GF-D8 (cell line): Measurements from ENCODE around the gene ZNF451.
"Not testable (repeated sequence)": the region's sequence is repeated elsewhere in the genome, so short reads cannot be mapped to it uniquely, and the experiment has no call there.

Experiments used
- DNase-seq: peaks from one replicate; lab custom pipeline; 2025; lab: John Stamatoyannopoulos, UW

ZNF451 gene

GRCh38 chr6:57090458-57091067 is 575 bp downstream of the ZNF451 start:
- DNase-seq, result not testable (repeated sequence)

- DNase-seq, result not testable (repeated sequence)
Measured at GRCh38 chr6:57091375-57091774, 1.4 kb downstream of the ZNF451 start.

GRCh38 chr6:57094689-57095088 is 4.7 kb downstream of the ZNF451 start:
- DNase-seq, result no peak

DNA sequence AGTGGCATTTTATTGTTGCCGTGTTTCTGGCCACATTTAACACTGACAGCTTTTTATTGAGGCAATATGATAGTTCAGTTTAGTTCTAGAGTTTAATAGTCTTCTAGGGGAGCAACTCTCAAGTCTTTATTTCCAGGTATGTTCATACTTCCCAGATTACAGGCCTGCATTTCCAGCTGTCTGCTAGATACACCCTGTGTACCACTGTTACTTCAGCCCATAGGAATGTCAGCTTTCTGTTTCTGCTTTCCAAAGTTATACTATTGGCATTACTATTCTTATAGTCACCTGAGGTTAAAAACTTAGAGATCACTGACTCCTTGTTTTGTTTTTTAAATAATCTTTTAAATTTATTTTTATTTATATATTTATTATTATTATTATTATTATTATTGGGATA is 7.6 kb downstream of the ZNF451 start:
- DNase-seq, result no peak

GRCh38 chr6:57102976-57103375 is 13.0 kb downstream of the ZNF451 start:
- no peak for DNase-seq

GRCh38 chr6:57104336-57104735 is 14.3 kb downstream of the ZNF451 start:
- no peak for DNase-seq

DNA sequence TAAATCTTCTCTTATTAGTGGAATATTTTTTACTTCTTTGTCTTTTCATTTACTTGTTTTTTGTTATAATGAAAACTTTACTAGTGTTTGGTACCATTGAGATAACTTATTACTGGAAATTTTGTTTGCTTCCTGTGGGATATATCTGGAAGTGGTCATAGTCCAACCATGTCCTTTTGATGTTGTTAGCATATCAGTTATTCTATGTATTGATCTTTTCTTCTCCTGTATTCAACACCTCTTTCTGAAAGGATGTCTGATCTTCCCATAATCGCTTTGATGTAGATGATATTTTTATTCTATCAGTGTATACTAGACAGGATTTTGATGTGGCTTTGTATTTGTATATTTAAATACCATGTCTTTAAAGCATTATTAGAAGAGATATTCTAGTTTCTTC is 17.0 kb downstream of the ZNF451 start:
- no peak for DNase-seq

DNA sequence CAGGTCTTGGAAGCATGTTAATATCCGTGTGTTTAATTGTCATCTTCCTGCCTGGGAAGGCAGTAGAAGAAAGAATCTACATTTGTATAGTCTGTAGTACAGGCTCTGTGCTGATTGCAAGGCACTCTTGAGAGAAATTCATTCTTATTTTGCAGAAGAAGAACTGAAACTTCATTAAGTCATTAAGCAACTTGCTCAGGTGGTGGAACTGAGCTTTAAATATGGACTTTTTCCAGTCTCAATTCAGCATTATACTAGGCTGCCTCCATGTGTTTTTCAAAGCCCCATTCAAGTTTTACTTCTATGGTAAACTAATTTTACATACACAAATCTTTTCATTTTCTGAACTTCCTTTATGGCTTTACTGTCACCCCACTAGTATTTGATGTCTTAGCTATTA is 18.7 kb downstream of the ZNF451 start:
- DNase-seq, result no peak

DNA sequence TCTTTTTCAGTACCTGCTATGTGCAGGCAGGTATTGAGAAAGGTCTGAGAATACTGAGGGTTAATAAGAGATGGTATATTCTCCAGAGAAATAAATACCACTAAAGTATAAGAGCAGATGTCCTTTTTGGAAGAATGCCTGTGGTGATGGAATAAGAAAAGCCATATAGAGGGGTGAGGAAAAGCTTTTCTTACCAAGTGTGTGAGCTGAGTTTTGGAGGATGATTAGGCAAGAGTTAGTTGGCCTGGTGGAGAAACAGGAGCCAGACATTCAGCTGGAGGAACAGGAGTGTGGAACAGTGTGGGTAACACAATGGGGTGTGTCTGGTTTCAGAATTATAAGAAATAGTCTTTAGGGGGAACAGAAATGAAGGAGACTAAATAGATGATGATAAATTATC is 19.9 kb downstream of the ZNF451 start:
- no peak for DNase-seq

DNA sequence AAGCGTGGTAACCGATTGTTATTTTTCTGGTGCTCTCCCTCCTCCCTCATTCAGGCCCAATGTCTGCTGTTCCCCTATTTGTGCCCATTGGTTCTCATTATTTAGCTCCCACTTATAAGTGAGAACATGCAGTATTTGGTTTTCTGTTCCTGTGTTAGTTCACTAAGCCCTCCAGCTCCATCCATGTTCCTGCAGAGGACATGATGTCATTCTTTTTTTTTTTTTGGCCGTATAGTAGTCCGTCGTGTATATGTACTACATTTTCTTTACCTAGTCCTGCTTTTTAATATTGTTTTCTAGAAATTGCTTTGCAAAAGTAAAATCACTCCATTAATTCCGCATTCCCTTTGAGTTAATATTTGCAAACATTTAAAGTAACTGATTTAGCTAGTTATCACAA is 23.1 kb downstream of the ZNF451 start:
- DNase-seq, result no peak

DNA sequence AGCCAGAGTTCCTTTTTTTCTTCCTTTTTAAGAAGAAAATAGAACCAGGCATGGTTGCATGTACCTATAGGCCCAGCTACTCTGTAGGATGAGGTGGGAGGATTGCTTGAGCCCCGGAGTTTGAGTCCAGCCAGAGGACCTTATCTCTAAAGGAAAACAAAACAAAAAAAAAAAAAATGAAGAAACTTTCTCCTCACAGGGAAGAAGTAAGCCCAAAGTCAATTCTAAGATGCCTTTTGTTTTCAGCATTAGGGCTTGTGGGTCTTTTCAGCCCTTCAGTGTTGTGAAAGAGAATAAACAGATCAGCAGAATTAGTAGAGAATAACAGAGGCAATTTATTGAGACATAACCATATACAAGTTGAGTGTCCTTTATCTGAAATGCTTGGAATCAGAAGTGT is 26.8 kb downstream of the ZNF451 start:
- no peak for DNase-seq

- no peak for DNase-seq
Measured at GRCh38 chr6:57117796-57118195, 27.8 kb downstream of the ZNF451 start.

- no peak for DNase-seq
Measured at GRCh38 chr6:57123111-57123510, 33.1 kb downstream of the ZNF451 start.

DNA sequence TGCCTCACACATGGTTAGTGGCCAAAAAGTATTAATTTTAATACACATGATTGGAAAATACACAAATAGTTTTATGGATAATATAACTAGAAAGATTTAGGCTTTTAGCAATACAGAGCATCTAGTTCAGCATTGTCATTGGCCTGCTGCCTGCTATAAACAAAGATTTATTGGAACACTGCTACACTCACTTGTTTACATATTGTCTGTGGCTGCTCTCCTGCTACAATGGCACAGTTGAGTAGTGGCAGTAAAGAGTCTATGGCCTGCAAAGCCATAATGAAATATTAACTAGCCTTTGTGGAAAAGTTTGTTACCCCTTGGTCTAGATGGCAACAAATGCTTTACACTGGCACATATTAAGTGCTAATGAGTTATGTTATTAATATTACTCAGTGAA is 37.8 kb downstream of the ZNF451 start:
- DNase-seq, result no peak

DNA sequence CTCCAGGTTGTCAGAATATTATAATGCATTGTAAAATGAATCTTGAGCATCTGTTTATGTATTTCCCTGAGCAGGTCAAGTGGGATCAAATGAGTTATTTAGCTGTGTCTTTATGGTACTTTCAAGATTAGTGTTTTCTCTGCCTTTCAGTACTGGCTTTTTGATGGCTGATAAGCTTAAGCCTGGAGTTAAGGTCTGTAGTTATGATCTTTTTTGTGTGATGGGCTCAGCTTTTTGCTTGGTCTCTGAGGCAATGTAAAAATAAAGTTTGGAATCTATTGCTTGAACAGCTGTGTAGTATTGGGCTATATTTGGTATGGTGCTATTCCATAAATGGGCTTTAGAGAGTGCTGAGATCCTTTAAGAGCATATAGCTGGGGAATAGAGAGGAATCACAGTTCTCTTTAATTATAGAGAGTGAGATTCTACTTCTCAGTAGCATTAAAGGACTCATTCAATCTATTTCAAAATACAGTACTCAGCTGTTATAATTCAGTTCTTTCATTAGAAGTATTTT is 40.7 kb downstream of the ZNF451 start:
- DNase-seq, result no peak

- DNase-seq, result no peak
Measured at GRCh38 chr6:57134954-57135353, 45.0 kb downstream of the ZNF451 start.

- no peak for DNase-seq
Measured at GRCh38 chr6:57135885-57136284, 45.9 kb downstream of the ZNF451 start.

DNA sequence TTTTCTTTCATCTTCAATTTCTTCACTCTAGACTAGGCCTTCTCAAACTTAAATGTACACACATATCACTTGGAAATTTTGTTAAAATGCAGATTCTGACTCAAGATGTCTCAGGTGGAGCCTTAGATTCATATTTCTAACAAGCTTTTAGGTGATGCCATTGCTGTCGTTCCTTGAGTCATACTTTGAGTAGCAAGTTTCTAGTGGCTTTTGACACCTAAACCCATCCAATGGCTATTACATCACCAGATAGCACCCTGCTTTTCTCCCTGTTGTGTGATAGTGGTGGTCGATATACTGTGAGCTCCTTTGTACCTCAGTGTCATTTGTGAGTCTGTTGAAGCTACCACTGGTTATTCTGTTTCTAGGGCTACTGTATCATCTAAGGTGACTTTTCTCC is 47.4 kb downstream of the ZNF451 start:
- no peak for DNase-seq

DNA sequence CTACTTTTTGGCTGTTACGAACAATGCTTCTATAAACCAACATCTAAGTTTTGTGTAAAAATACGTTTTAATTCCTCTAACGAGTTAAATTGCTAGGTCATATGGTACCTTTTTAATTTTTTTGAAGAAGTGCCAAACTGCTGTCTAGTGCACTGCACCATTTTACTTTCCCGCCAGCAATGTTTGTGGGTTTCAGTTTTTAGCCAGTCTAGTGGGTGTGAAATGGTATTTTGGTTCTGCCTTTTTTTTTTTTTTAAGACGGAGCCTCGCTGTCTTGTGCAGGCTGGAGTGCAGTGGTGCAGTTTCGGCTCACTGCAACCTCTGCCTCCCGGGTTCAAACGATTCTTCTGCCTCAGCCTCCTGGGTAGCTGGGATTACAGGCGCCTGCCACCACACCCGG is 48.0 kb downstream of the ZNF451 start:
- DNase-seq, result no peak

- no peak for DNase-seq
Measured at GRCh38 chr6:57141451-57142177, 51.6 kb downstream of the ZNF451 start.

- DNase-seq, result no peak
Measured at GRCh38 chr6:57142178-57142525, 52.2 kb downstream of the ZNF451 start.

DNA sequence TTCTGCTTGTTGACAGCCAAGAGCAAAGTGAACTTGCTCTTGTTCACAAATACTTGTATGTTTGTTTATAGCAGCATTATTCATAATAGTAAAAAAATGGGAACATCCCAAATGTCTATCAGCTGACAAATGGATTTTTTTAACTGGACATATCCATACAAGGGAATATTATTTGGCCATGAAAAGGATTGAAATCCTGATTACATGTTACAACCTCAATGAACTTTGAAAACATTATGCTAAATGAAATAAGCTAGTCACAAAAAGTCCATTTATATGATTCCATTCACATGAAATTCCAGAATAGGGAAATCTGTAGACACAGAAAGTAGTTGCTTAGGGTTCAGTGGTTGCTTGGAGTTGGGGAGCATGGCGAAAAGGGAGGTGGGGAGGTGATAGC is 53.7 kb downstream of the ZNF451 start:
- DNase-seq, result no peak

DNA sequence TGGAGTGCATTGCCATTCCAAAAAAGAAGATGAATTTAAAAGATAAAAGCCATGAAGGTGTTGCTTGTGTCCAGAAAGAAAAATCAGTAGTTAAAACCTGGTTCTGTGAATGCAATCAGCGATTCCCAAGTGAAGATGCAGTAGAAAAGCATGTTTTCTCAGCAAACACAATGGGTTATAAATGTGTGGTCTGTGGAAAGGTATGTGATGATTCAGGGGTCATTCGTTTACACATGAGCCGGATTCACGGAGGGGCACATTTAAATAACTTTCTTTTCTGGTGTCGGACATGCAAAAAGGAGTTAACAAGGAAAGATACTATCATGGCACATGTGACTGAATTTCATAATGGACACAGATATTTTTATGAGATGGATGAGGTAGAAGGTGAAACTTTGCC is 57.4 kb downstream of the ZNF451 start:
- no peak for DNase-seq
